Adrenal gland (tissue), 12 donors: Measurements from ENCODE around the gene HMMR. TPM values are rescaled to one million over a fixed set of nuclear protein-coding genes. Genes with fewer than 3 reads are reported as not detected.
"Not testable (repeated sequence)": the region's sequence is repeated elsewhere in the genome, so short reads cannot be mapped to it uniquely, and the experiment has no call there.

ENCODE experiments used
- DNase-seq, 7 donors: peaks; one replicate each; pipeline ENCODE4 v3.0.0-alpha.2; 2019 to 2020
- H3K27ac ChIP-seq, 5 donors: fragments of 200-600 bp; sonication (generic) in 4 of 5; 1 replicate in 3 of 5; 2 replicates in 2 of 5; pipeline versions ENCODE4 v1.5.1 to v1.8.0; 2016 to 2020; ENCODE audit warnings: mild to moderate bottlenecking in 1 of 5
- H3K27me3 ChIP-seq: fragments of 200-600 bp; 2 replicates; pipeline ENCODE4 v1.8.0; 2021
- H3K36me3 ChIP-seq, 2 donors: fragments of 200-600 bp; replicated peaks in 1 of 2; 1 replicate in 1 of 2; 2 replicates in 1 of 2; pipeline versions ENCODE4 v1.5.1 to v1.8.0; 2018 to 2022
- H3K4me1 ChIP-seq, 2 donors: fragments of 200-600 bp; replicated peaks in 1 of 2; 1 replicate in 1 of 2; 2 replicates in 1 of 2; pipeline versions ENCODE4 v1.5.1 to v1.8.0; 2018 to 2021
- H3K4me3 ChIP-seq, 4 donors: fragments of 200-600 bp; sonication (generic) in 3 of 4; one replicate each; pipeline ENCODE4 v1.5.1; 2016 to 2018
- H3K9me3 ChIP-seq, 3 donors: fragments of 200-600 bp; sonication (generic) in 1 of 3; replicated peaks in 1 of 3; 1 replicate in 2 of 3; 2 replicates in 1 of 3; pipeline versions ENCODE4 v1.5.1 to v1.8.0; 2016 to 2021
- POLR2A ChIP-seq, 2 donors: fragments of 450-650 bp; IDR thresholded peaks; one replicate each; pipeline ENCODE4 v1.6.1; 2017; ENCODE audit warnings: antibody characterized with exemption in 2 of 2, mild to moderate bottlenecking in 2 of 2, moderate library complexity in 1 of 2
- WGBS, 4 donors: extraction: QIAGEN DNeasy Blood & Tissue Kit in 2 of 4; methylation state at CpG; one replicate each; pipeline versions ENCODE4 v1.1.5 to v1.1.7; 2013 to 2017; 5-methylcytosine and 5-hydroxymethylcytosine counted together
- intact Hi-C, 2 donors: fragments of 100-400 bp; cut with DNase I; formaldehyde crosslinking; loops; one replicate each; pipeline versions ENCODE4 v1.14.1 to v1.15.0; 2022 to 2023
- polyA plus RNA-seq, 3 donors: library from polyadenylated mRNA; stranded (reverse); fragments of 200-250 nt in 2 of 3; fragments of 350-450 nt in 1 of 3; fragmentation: Illumina TruSeq in 1 of 3; extraction: RNeasy Lipid Tissue Mini Kit (QIAGEN cat#74804) in 1 of 3; gene quantifications; one replicate each; pipeline ENCODE4 v1.2.3, GENCODE V29; 2013 to 2014
- total RNA-seq, 9 donors: library from RNA; depleted of rRNA in 4 of 9; stranded (reverse); fragments of >200 nt in 4 of 9; fragments of 120-200 nt in 1 of 9; fragmentation: NEBNext Ultra II Directional in 1 of 9; extraction: Animal tissue kit (Norgen Biotek cat#: 25700) in 1 of 9; gene quantifications; one replicate each; pipeline versions ENCODE4 v1.1.0 to v1.2.4, GENCODE V29; 2013 to 2023
- TF ChIP-seq, protein P1 (sequence below), 6 experiments: fragments of 450-650 bp in 4 of 6; fragments of 200-600 bp in 2 of 6; sonication (generic) in 1 of 6; IDR thresholded peaks; 1 replicate in 5 of 6; 2 replicates in 1 of 6; pipeline versions ENCODE4 v1.5.1 to v1.8.0; 2016 to 2021; ENCODE audit warnings: antibody characterized with exemption in 6 of 6, mild to moderate bottlenecking in 2 of 6, moderate library complexity in 1 of 6
- donor health status: healthy with polysubstance abuse.
- donor health status: Bipolar disorder and iron deficiency.
- donor health status: DM: yes; HTN: yes; CAD: no.
- donor health status: DM: no; HTN: no; CAD: no.
- donor health status: DM: no; HTN: no; CAD: no.
- donor health status: DM: yes; HTN: yes; CAD: no.

Gene HMMR
- total and polyA plus RNA-seq, 12 donors, result 0.24 to 10.3 (median 1.5) TPM; not detected in 1

DNA sequence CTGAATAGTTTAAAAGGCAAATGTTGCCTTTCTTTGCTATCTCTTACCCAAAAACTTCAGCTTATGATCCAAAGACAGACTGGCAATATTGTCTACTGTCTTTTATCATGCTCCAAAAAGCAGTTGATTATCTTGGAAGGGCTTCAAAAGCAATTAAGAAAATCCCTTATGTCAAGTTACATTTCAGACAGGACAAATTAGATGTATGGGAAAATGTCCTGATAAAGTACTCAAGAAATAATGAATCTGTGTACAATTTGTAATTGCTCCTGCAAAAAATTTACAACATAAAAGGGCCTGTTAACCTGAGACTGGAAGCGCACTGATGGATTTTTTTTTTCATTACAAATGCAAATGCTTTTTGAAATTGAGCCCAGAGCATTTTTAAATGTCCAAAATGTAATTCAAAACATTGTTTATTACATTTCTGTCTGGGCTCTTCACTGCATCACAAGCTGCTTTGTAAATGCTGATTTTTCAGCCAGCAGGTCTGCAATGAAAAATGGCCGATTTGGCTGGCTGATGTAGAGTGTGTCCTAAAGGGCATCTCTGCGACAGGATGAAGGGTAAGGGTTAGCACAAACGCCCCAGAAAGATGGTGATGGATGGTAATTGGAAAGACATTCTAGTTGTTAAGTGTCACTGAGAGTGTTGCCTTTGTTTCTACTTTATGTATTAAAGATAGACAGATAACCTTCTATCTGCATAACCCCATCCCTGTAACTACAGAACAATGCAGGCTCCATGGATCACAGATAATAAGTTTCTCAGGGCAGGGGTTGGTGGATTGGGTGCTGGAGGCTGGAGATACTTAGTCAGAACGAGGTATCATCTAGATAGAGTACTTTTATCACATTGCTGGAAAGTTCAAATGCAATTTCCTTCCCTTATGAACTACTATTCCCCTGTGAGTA, 72.0 kb downstream of the HMMR start:
- WGBS, 4 donors, result 34 to 45% (median 44%) methylated on average over 5 of the region's 5 CpGs
- intact Hi-C loops, result no loop called here
- no peak for DNase-seq
- H3K27ac ChIP-seq, result no peak overlapping the region
- no peaks in the 10 kb centered on the region for H3K9me3 ChIP-seq
- H3K4me1 ChIP-seq, result peaks cover 0 to 7% of the 10 kb centered on the region in 2 donors
- no peak overlapping the region for H3K4me3 ChIP-seq
- no peaks in the 10 kb centered on the region for H3K36me3 ChIP-seq
- H3K27me3 ChIP-seq, result no peaks in the 10 kb centered on the region
- no peak for TF ChIP-seq POLR2A (IDR thresholded peaks at IDR 0.05)
- TF ChIP-seq, protein P1, sequence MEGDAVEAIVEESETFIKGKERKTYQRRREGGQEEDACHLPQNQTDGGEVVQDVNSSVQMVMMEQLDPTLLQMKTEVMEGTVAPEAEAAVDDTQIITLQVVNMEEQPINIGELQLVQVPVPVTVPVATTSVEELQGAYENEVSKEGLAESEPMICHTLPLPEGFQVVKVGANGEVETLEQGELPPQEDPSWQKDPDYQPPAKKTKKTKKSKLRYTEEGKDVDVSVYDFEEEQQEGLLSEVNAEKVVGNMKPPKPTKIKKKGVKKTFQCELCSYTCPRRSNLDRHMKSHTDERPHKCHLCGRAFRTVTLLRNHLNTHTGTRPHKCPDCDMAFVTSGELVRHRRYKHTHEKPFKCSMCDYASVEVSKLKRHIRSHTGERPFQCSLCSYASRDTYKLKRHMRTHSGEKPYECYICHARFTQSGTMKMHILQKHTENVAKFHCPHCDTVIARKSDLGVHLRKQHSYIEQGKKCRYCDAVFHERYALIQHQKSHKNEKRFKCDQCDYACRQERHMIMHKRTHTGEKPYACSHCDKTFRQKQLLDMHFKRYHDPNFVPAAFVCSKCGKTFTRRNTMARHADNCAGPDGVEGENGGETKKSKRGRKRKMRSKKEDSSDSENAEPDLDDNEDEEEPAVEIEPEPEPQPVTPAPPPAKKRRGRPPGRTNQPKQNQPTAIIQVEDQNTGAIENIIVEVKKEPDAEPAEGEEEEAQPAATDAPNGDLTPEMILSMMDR (IDR thresholded peaks at IDR 0.05), result no peak

DNA sequence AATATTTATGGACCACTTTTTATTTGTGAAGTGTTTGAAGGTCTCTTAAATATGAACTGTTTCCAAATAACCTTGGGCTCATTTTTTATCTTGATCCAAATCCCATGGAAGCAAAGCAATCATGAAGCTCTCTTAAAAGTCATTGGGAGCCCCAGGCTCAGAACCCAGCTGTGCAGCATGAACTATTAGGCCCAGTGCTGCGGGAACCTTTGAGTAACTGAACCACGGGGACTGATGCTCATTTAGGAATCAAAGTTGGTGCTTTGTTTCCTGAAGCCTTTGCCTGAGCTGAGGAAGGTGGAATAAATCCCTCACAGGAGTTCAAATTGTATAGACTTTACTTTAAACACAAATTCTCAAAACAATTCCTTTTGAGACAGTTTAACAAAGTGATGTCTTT, 72.8 kb downstream of the HMMR start:
- 27 to 39% (median 32%) methylated on average over 2 of the region's 2 CpGs for WGBS, 4 donors
- Histone ChIP-seq H3K4me3 (no peak overlapping the region), H3K36me3 (no peaks in the 10 kb centered on the region), H3K27me3 (no peaks in the 10 kb centered on the region), H3K4me1 (peaks cover 0 to 7% of the 10 kb centered on the region in 2 donors), H3K9me3 (no peaks in the 10 kb centered on the region), H3K27ac (no peak overlapping the region)
- TF ChIP-seq, protein P1 (IDR thresholded peaks at IDR 0.05), result no peak
- TF ChIP-seq POLR2A (IDR thresholded peaks at IDR 0.05), result no peak
- DNase-seq, result no peak
- intact Hi-C loops, result no loop called here

DNA sequence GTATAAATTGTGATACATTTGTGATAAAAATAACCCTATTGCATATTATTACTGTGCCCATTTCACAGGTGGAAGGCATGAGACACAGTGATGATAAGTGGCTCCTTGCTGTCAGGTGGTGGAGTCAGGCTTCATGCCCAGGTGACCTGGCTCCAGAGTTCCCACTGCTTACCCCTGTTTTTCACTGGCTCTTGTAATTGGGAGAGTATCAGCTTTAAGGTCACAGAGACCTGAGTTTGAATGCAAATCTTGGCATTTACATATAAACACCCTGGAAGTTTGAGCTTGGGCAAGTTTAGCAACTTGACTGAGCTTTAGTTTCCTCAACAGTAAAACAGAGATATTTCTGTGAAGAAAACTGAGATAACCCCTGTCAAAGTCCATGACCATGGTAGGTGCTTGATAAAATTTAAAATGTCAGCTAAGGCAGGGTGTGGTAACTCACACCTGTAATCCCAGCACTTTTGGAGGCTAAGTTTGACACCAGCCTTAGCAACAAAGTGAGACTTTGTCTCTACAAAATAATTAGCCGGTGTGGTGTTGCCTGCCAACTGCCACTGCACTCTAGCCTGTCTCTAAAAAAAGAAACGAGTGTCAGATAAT, 74.2 kb downstream of the HMMR start:
- TF ChIP-seq POLR2A (IDR thresholded peaks at IDR 0.05), result no peak
- TF ChIP-seq, protein P1 (IDR thresholded peaks at IDR 0.05), result no peak
- intact Hi-C loops, result no loop called here
- H3K27ac ChIP-seq, result no peak overlapping the region

DNA sequence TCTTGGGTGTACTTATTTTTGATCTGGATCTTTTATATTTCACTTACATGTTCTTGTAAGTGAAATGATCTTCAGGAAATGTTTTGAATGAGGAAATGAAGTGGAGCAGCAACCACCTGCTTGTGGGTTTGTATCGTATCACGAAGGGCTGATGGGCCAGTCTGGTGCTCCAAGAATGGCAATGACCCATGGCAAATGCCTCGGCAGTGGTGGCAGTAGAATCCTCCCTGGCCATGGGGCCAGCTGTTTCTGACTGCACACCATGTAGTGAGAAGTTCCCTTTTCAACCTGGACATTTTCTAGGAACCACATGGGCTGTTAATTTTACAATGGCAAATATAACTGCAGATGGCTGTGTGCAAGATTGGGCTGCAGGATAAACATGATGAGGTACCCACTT, 74.9 kb downstream of the HMMR start:
- no peak overlapping the region for H3K27ac ChIP-seq
- intact Hi-C loops, result no loop called here
- peaks cover 3% of the 10 kb centered on the region for H3K27me3 ChIP-seq
- 83 to 94% (median 88%) methylated on average over 3 of the region's 3 CpGs for WGBS, 4 donors
- no peaks in the 10 kb centered on the region for H3K9me3 ChIP-seq
- peaks cover 0 to 7% of the 10 kb centered on the region in 2 donors for H3K4me1 ChIP-seq
- DNase-seq, result no peak
- no peaks in the 10 kb centered on the region for H3K36me3 ChIP-seq
- TF ChIP-seq, protein P1 (IDR thresholded peaks at IDR 0.05), result no peak
- no peak for TF ChIP-seq POLR2A (IDR thresholded peaks at IDR 0.05)
- H3K4me3 ChIP-seq, result no peak overlapping the region

More for the DNA sequence above, 74.2 kb downstream of the HMMR start:
- Histone ChIP-seq H3K9me3 (no peaks in the 10 kb centered on the region), H3K36me3 (no peaks in the 10 kb centered on the region), H3K4me3 (no peak overlapping the region), H3K27me3 (no peaks in the 10 kb centered on the region), H3K4me1 (peaks cover 0 to 7% of the 10 kb centered on the region in 2 donors)
- no peak for DNase-seq
- WGBS, 4 donors, result 67 to 73% (median 68%) methylated on average over 2 of the region's 2 CpGs

DNA sequence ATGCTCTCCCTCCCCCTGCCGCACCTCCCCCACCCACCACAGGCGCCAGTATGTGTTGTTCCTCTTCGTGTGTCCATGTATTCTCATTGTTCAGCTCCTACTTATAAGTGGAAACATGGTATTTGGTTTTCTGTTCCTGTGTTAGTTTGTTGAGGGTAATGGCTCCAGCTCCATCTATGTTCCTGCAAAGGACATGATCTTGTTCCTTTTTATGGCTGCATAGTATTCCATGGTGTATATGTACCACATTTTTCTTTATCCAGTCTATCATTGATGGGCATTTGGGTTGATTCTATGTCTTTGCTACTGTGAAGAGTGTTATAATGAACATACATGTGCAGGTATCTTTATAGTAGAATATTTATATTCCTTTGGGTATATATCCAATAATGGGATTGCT, 76.0 kb downstream of the HMMR start:
- DNase-seq, H3K9me3 ChIP-seq, H3K27me3 ChIP-seq, H3K4me3 ChIP-seq, intact Hi-C loops, H3K27ac ChIP-seq, H3K4me1 ChIP-seq, H3K36me3 ChIP-seq: not testable (repeated sequence)
- 76 to 91% (median 87%) methylated on average over 3 of the region's 3 CpGs for WGBS, 4 donors
